ENCODE results near the gene OVAAL.

The OVAAL gene

DNA sequence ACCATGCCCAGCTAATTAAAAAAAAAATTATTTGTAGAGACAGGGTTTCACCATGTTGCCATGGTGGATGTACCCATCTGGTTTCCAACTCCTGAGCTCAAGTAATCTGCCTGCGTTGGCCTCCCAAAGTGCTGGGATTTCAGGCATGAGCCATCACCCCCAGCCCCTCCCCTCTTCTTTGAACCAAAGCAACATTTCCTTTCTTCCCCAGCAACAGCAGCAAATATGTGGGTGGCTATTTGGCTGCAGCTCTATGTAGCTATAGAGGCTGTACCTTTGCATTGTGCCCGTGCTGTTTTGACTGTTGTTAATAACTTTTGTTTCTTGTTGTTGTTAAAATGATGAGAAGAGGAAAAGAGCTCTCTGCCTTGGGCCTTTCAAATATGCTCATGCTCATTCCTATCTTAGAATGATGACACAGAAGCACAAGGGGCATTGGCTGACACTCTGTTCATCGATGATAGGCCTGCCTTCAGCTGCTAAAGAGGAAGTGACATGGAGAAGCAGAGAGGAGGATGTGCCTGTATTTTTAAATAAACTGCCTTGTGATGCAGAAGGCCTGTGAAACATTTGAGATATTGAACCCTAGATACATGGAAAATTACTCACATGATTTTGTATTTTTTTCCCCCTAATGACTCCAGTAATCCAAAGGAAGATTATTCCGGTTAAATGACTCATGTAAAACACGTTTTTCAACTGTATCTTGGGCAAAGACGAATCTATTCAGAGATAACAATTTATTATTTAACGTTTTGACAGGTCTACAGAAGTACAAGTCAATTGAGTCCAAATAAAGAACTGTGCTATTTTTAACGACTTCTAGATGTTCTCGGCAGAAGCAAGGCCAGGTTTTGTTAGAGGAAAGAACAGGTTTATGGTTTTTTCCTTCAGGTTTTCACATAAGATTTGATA lies 52.5 kb downstream of the OVAAL start:
- TF ChIP-seq, protein P1, sequence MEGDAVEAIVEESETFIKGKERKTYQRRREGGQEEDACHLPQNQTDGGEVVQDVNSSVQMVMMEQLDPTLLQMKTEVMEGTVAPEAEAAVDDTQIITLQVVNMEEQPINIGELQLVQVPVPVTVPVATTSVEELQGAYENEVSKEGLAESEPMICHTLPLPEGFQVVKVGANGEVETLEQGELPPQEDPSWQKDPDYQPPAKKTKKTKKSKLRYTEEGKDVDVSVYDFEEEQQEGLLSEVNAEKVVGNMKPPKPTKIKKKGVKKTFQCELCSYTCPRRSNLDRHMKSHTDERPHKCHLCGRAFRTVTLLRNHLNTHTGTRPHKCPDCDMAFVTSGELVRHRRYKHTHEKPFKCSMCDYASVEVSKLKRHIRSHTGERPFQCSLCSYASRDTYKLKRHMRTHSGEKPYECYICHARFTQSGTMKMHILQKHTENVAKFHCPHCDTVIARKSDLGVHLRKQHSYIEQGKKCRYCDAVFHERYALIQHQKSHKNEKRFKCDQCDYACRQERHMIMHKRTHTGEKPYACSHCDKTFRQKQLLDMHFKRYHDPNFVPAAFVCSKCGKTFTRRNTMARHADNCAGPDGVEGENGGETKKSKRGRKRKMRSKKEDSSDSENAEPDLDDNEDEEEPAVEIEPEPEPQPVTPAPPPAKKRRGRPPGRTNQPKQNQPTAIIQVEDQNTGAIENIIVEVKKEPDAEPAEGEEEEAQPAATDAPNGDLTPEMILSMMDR (IDR thresholded peaks at IDR 0.05; ENCODE audit: low read length, missing control alignments), result no peak
- peak; percentile 39 for DNase-seq (ENCODE audit: low read depth)
- H3K4me3 ChIP-seq (replicated peaks; ENCODE audit: low read depth, low read length), result no peak overlapping the region

DNA sequence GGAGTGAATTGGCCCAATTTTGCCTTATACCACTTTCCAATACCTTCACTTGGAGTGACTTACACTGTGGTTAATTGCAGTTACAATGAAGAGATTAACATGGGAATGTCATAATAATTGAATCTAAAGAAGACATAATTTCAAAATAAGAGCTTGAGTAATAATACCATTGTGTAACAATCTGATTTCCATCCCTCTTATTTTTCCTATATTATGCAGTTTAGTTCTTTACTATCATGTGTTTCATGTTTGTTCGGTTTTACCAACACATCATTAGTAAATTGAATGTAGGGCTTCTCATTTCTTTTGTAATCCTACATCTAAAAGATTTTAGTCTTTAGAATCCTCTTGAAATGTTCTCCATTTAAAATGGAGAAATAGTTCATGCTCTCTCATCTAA lies 53.9 kb downstream of the OVAAL start:
- H3K4me3 ChIP-seq (replicated peaks; ENCODE audit: low read depth, low read length), result no peak overlapping the region
- TF ChIP-seq, protein P1 (IDR thresholded peaks at IDR 0.05; ENCODE audit: low read length, missing control alignments), result no peak
- DNase-seq (ENCODE audit: low read depth), result no peak

DNA sequence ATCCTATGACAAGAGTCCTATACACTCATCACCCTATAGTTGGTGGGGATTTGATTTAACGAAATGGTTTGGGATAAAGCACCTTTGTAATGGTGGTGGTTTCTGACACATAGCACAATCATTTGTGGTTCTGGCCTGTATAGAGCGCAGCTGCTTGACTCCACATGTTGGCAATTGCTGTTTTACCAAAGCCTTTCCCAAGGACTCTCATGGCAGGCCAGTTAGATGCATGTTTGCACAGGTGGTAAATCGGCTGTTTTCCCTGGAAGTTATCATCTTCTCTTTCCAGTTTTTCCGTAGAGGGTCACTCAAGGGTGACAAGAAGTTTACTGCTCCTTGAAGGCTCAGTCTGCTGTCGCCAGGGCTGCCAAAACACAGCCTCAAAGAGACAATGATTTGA lies 56.0 kb downstream of the OVAAL start:
- TF ChIP-seq, protein P1 (IDR thresholded peaks at IDR 0.05; ENCODE audit: low read length, missing control alignments), result no peak
- DNase-seq (ENCODE audit: low read depth), result no peak
- no peak overlapping the region for H3K4me3 ChIP-seq (replicated peaks; ENCODE audit: low read depth, low read length)

DNA sequence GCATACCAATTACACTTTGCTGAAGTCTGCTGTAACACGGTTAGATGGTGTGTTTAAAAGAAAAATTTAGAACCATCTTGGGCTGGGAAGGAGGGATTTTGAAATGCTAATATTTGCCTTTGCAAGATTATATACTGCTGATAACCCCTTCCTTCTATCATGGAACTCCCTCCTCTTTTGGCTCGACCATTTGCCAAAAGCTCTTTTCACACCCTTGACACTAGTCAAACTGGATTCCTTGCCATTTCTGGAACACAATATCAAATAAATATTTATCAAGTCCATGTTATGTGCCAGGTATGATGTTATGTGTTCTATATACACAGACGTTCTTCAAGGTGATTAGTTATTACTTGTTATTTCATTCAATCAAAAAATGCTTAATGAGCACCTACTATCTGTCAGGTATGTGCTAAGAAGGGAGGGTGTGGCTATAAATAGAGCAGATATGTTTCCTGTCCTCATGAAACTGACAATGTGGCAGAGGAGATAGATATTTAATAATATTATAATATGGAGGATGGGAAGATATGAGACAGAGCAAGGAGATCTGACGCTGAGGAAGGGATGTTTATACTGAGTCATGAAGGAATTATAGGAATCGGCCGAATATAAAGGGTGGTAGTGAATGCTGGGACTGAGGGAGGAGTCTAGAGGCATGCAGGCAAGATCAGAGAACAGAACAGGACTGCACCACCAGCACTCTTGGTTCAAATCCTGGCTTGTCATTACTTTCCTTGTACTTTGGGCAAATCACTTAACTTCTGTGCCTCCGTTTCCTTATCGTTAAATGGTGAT lies 56.9 kb downstream of the OVAAL start:
- no peak overlapping the region for H3K4me3 ChIP-seq (replicated peaks; ENCODE audit: low read depth, low read length)
- TF ChIP-seq, protein P1 (IDR thresholded peaks at IDR 0.05; ENCODE audit: low read length, missing control alignments), result no peak
- DNase-seq (ENCODE audit: low read depth), result no peak

All from fibroblast of pulmonary artery (primary cell).